ENCODE measurements around the gene SLC6A9. TPM values are rescaled to one million over a fixed set of nuclear protein-coding genes. Genes with fewer than 3 reads are reported as not detected.

The SLC6A9 gene
- total and polyA plus RNA-seq, 2 experiments from 2014 or later: 13.5 to 25.3 TPM

DNA sequence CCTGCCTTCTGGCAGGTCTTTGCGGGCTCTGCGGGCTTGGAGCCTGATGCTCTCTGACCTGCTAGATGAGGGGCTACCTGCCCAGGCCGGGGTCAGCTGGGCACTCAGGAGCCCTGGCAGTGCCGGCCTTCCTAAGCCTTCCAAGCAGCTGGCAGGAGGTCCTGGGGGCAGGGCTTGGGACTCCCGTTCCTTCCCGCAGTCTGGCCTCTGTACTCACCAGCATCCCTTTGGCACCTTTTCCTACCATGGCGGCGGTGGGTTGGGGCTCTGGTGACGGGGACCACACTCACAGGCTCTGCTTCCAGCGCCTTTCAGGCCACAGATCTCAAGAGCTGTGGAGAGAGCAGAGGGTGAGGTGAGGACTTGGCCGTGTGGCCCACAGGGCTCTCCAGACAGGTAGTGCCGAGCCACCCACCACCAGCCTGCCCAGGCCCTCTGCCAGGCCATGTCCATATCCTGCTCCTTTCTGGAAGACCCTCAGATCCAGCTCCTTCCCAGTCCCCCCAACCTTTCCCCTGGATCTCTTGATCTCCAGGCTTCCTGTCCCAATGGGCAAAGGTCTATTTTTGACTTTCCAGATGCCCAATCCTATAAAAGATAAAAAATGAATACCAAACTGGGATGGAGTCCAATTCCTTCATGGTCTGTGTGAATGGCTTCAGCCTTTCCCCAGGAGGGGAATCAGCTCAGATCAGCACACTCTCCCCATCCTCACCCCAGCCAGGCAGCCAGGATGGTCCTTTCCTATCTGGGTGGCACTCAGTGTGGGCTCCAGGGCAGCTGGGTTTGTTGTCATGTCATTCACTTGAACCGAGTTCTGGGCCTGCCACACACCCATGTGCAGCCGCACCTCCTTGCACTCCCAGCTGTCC is 7.0 kb downstream of the SLC6A9 start:
- Histone ChIP-seq H3K79me2 (peaks cover 9% of the 10 kb centered on the region), H4K20me1 (ENCODE audit: insufficient read depth, poor library complexity, severe bottlenecking) (no peaks in the 10 kb centered on the region), H3K9me2 (replicated peaks; ENCODE audit: insufficient read depth) (no peaks in the 10 kb centered on the region), H3K4me2 (no peak overlapping the region), H2AFZ (no peak overlapping the region), H3K4me1 (ENCODE audit: insufficient read depth) (peaks cover 7% of the 10 kb centered on the region), H3K9me3 (ENCODE audit: low read depth) (no peaks in the 10 kb centered on the region), H3K36me3 (replicated peaks; ENCODE audit: insufficient read depth, low read depth) (no peaks in the 10 kb centered on the region), H3K4me3 (no peak overlapping the region), H3K27me3 (no peaks in the 10 kb centered on the region), H3K27ac (no peak overlapping the region)
- WGBS (ENCODE audit: low lambda C conversion rate, missing lambda C conversion rate): 96% methylated on average over 13 of the region's 14 CpGs
- no peak for TF ChIP-seq EZH2phosphoT487 (IDR thresholded peaks at IDR 0.05; ENCODE audit: low read depth, severe bottlenecking, unreplicated experiment)
- no peak for TF ChIP-seq CTCF (IDR thresholded peaks at IDR 0.05; ENCODE audit: poor library complexity)
- TF ChIP-seq EZH2 (IDR thresholded peaks at IDR 0.05; ENCODE audit: borderline replicate concordance): no peak
- no peak for DNase-seq (ENCODE audit: low spot score)

GRCh38 chr1:44021581-44022321 is 9.5 kb downstream of the SLC6A9 start:
- WGBS (ENCODE audit: low lambda C conversion rate, missing lambda C conversion rate): 86% methylated on average over 10 of the region's 10 CpGs
- H4K20me1 ChIP-seq (ENCODE audit: insufficient read depth, poor library complexity, severe bottlenecking): no peaks in the 10 kb centered on the region
- no peaks in the 10 kb centered on the region for H3K36me3 ChIP-seq (replicated peaks; ENCODE audit: insufficient read depth, low read depth)
- TF ChIP-seq EZH2 (IDR thresholded peaks at IDR 0.05; ENCODE audit: borderline replicate concordance): no peak
- no peak for TF ChIP-seq CTCF (IDR thresholded peaks at IDR 0.05; ENCODE audit: poor library complexity)
- no peak for TF ChIP-seq EZH2phosphoT487 (IDR thresholded peaks at IDR 0.05; ENCODE audit: low read depth, severe bottlenecking, unreplicated experiment)
- peaks cover under 1% of the 10 kb centered on the region for H3K79me2 ChIP-seq
- H3K27ac ChIP-seq: no peak overlapping the region
- H3K4me1 ChIP-seq (ENCODE audit: insufficient read depth): no peaks in the 10 kb centered on the region
- H3K4me2 ChIP-seq: no peak overlapping the region
- H3K9me3 ChIP-seq (ENCODE audit: low read depth): no peaks in the 10 kb centered on the region
- H2AFZ ChIP-seq: no peak overlapping the region
- no peaks in the 10 kb centered on the region for H3K9me2 ChIP-seq (replicated peaks; ENCODE audit: insufficient read depth)
- no peak overlapping the region for H3K4me3 ChIP-seq
- no peaks in the 10 kb centered on the region for H3K27me3 ChIP-seq
- no peak for DNase-seq (ENCODE audit: low spot score)

DNA sequence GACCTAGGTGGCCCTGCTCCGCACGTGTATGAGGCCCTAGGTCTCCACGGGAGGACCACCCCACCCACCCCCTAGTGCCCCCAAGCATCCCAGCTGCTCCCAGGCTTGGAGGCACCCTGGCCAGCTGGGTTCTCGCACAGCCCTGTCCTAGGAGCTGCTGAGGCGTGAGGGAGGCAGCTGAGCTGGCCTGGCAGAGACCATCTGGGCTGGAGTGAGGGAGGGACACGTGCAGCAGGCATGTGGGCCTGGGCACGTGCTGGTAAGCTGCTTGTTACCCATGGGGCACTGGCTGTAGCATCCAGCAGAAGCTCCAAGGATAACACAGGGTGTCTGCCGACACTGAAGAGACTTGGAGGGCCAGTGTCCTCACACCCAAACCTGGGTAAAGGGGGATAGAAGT is 10.1 kb downstream of the SLC6A9 start:
- 87% methylated on average over 7 of the region's 8 CpGs for WGBS (ENCODE audit: low lambda C conversion rate, missing lambda C conversion rate)
- DNase-seq (ENCODE audit: low spot score): no peak

More for the DNA sequence above, 10.1 kb downstream of the SLC6A9 start:
- Histone ChIP-seq H3K4me1 (ENCODE audit: insufficient read depth) (no peaks in the 10 kb centered on the region), H3K9me2 (replicated peaks; ENCODE audit: insufficient read depth) (no peaks in the 10 kb centered on the region), H3K36me3 (replicated peaks; ENCODE audit: insufficient read depth, low read depth) (no peaks in the 10 kb centered on the region), H2AFZ (no peak overlapping the region), H3K9me3 (ENCODE audit: low read depth) (no peaks in the 10 kb centered on the region), H3K4me2 (no peak overlapping the region), H4K20me1 (ENCODE audit: insufficient read depth, poor library complexity, severe bottlenecking) (no peaks in the 10 kb centered on the region), H3K27ac (no peak overlapping the region), H3K79me2 (no peaks in the 10 kb centered on the region), H3K27me3 (no peaks in the 10 kb centered on the region), H3K4me3 (no peak overlapping the region)
- TF ChIP-seq EZH2 (IDR thresholded peaks at IDR 0.05; ENCODE audit: borderline replicate concordance) (no peak), EZH2phosphoT487 (IDR thresholded peaks at IDR 0.05; ENCODE audit: low read depth, severe bottlenecking, unreplicated experiment) (no peak), CTCF (IDR thresholded peaks at IDR 0.05; ENCODE audit: poor library complexity) (no peak)

All from hepatocyte (in vitro differentiated cells).